HG02588 (cell line): ENCODE results near the gene ADAM12.

ENCODE experiments used
- ATAC-seq: cut with Tn5 transposase; IDR thresholded peaks from one replicate; pipeline ENCODE4 v1.9.1; 2021; ENCODE audit warnings: mild to moderate bottlenecking, moderate library complexity; ENCODE audit not compliant: unreplicated experiment

The ADAM12 gene

GRCh38 chr10:126387931-126388911, at the start of gene ADAM12:
Gene ADAM12, minus strand, starts transcription at chr10:126388477. Its CDS starts 332 bp downstream, at chr10:126388145.
- no peak for ATAC-seq

- ATAC-seq: no peak
These were observed 49.5 kb upstream of the ADAM12 start for GRCh38 chr10:126437635-126438406.

- no peak for ATAC-seq
These were observed 46.0 kb upstream of the ADAM12 start for GRCh38 chr10:126434235-126434634.

- no peak for ATAC-seq
These were observed 45.1 kb upstream of the ADAM12 start for GRCh38 chr10:126433351-126433750.

- no peak for ATAC-seq
These were observed 44.2 kb upstream of the ADAM12 start for GRCh38 chr10:126432507-126432906.

- no peak for ATAC-seq
These were observed 43.5 kb upstream of the ADAM12 start for GRCh38 chr10:126431816-126432215.

GRCh38 chr10:126430512-126430911, 42.2 kb upstream of the ADAM12 start:
- no peak for ATAC-seq

GRCh38 chr10:126429275-126429674, 41.0 kb upstream of the ADAM12 start:
- ATAC-seq: no peak

GRCh38 chr10:126425489-126426065, 37.3 kb upstream of the ADAM12 start:
- ATAC-seq: no peak

- ATAC-seq: no peak
These were observed 36.8 kb upstream of the ADAM12 start for GRCh38 chr10:126425032-126425431.

- ATAC-seq: no peak
These were observed 35.6 kb upstream of the ADAM12 start for GRCh38 chr10:126423732-126424491.

GRCh38 chr10:126422567-126422966, 34.3 kb upstream of the ADAM12 start:
- ATAC-seq: no peak

GRCh38 chr10:126421756-126422256, 33.5 kb upstream of the ADAM12 start:
- no peak for ATAC-seq

- no peak for ATAC-seq
These were observed 32.5 kb upstream of the ADAM12 start for GRCh38 chr10:126420567-126421300.

GRCh38 chr10:126417220-126417825, 29.0 kb upstream of the ADAM12 start:
- ATAC-seq: no peak

GRCh38 chr10:126409821-126410220, 21.5 kb upstream of the ADAM12 start:
- ATAC-seq: no peak

- no peak for ATAC-seq
These were observed 20.8 kb upstream of the ADAM12 start for GRCh38 chr10:126408953-126409641.

GRCh38 chr10:126407831-126408230, 19.6 kb upstream of the ADAM12 start:
- no peak for ATAC-seq
